Endothelial cell of umbilical vein (primary cell): ENCODE results near the gene MAP3K14. TPM values are rescaled to one million over a fixed set of nuclear protein-coding genes. Genes with fewer than 3 reads are reported as not detected.

Experiments used
- BruUV-seq: library from RNA; stranded (reverse); fragments of 400-500 nt; replicated peaks from 2 replicates; lab custom pipeline; 2021; lab: Mats Ljungman, UMichigan
- CTCF ChIA-PET: fragments of 300-600, 350-600 bp; sonication (Branson Sonifier 250); formaldehyde crosslinking; loops from one replicate; lab custom pipeline; 2021; ENCODE audit warnings: antibody characterized with exemption, inconsistent platforms; lab: Charles Lee
- POLR2A ChIA-PET: fragments of 300-600, 350-600 bp; sonication (Branson Sonifier 250); formaldehyde crosslinking; loops from one replicate; lab custom pipeline; 2021; ENCODE audit warnings: antibody characterized with exemption, inconsistent platforms; lab: Charles Lee
- DNase-seq: peaks from one replicate; pipeline ENCODE4 v3.0.0-alpha.2; 2011; ENCODE audit warnings: low read depth, low spot score
- FAIRE-seq: peaks from 2 replicates; lab custom pipeline; 2011; peaks lifted over from hg19 to GRCh38; lab: Jason Lieb, UNC
- H2AFZ ChIP-seq: 2 replicates; pipeline ENCODE4 v1.6.0; 2012; ENCODE audit warnings: low read depth, low read length, control low read depth, inconsistent platforms
- H3K27ac ChIP-seq: 2 replicates; pipeline ENCODE4 v1.5.1; 2011; ENCODE audit warnings: low read depth, mild to moderate bottlenecking, control low read depth, low read length, moderate library complexity; ENCODE audit not compliant: insufficient read depth
- H3K27me3 ChIP-seq, 2 experiments: 2 replicates each; pipeline versions ENCODE4 v1.6.0 to v1.6.1; 2011; ENCODE audit warnings: low read length in 2 of 2, mixed read lengths in 1 of 2; ENCODE audit not compliant: control insufficient read depth in 2 of 2, insufficient read depth in 2 of 2
- H3K36me3 ChIP-seq, 2 experiments: 2 replicates in 1 of 2; 3 replicates in 1 of 2; pipeline ENCODE4 v1.5.1; 2011; ENCODE audit warnings: low read length in 2 of 2, mild to moderate bottlenecking in 1 of 2, moderate library complexity in 1 of 2; ENCODE audit not compliant: control insufficient read depth in 2 of 2, insufficient read depth in 2 of 2; ENCODE audit errors: extremely low read depth in 1 of 2
- H3K4me1 ChIP-seq: 3 replicates; pipeline ENCODE4 v1.5.1; 2011; ENCODE audit warnings: mild to moderate bottlenecking, low read length; ENCODE audit not compliant: control insufficient read depth, insufficient read depth; ENCODE audit errors: extremely low read depth
- H3K4me2 ChIP-seq: 2 replicates; pipeline ENCODE4 v1.6.1; 2011; ENCODE audit warnings: low read length, control low read depth, mixed read lengths; ENCODE audit not compliant: insufficient read depth
- H3K4me3 ChIP-seq, 3 experiments: fragments of 200-600 bp in 1 of 3; sonication (generic), shearing (Covaris generic) in 1 of 3; replicated peaks in 1 of 3; 2 replicates each; pipeline ENCODE4 v1.5.1; 2011 to 2016; ENCODE audit warnings: control low read depth in 3 of 3, low read length in 3 of 3, mild to moderate bottlenecking in 2 of 3, inconsistent platforms in 1 of 3, low read depth in 1 of 3, moderate library complexity in 1 of 3; ENCODE audit not compliant: insufficient read depth in 1 of 3
- H3K79me2 ChIP-seq: 2 replicates; pipeline ENCODE4 v1.6.0; 2012; ENCODE audit warnings: low read length, inconsistent platforms; ENCODE audit not compliant: control insufficient read depth, insufficient read depth
- H3K9ac ChIP-seq: replicated peaks from 2 replicates; pipeline ENCODE3; 2011; ENCODE audit warnings: low read length, control low read depth; ENCODE audit not compliant: insufficient read depth; ENCODE audit errors: extremely low read depth
- H3K9me1 ChIP-seq: replicated peaks from 3 replicates; pipeline ENCODE4 v1.6.0; 2011; ENCODE audit warnings: mild to moderate bottlenecking, low read length; ENCODE audit not compliant: control insufficient read depth, insufficient read depth; ENCODE audit errors: extremely low read depth
- H3K9me3 ChIP-seq: replicated peaks from 2 replicates; pipeline ENCODE4 v1.5.1; 2012; ENCODE audit warnings: low read length, inconsistent platforms; ENCODE audit not compliant: control insufficient read depth, insufficient read depth
- H4K20me1 ChIP-seq: replicated peaks from 2 replicates; pipeline ENCODE3; 2011; ENCODE audit warnings: mild to moderate bottlenecking, low read length; ENCODE audit not compliant: control insufficient read depth, insufficient read depth; ENCODE audit errors: extremely low read depth
- CTCF ChIP-seq, 2 donors: IDR thresholded peaks; 1 replicate in 1 of 2; 2 replicates in 1 of 2; pipeline ENCODE4 v1.5.1; 2011; ENCODE audit warnings: low read length in 2 of 2, mild to moderate bottlenecking in 2 of 2, moderate library complexity in 2 of 2, control low read depth in 1 of 2, inconsistent platforms in 1 of 2, low read depth in 1 of 2; ENCODE audit not compliant: insufficient read depth in 1 of 2; ENCODE audit errors: extremely low read depth in 1 of 2
- FOS ChIP-seq: IDR thresholded peaks from 2 replicates; pipeline ENCODE4 v1.6.1; 2011; ENCODE audit warnings: mild to moderate bottlenecking, low read length, moderate library complexity, borderline replicate concordance; ENCODE audit not compliant: insufficient read depth
- GATA2 ChIP-seq: IDR thresholded peaks from 2 replicates; pipeline ENCODE4 v1.7.0; 2011; ENCODE audit warnings: low read depth, mild to moderate bottlenecking, moderate library complexity, mixed read lengths, low read length; ENCODE audit not compliant: insufficient read length, insufficient read depth
- JUN ChIP-seq: IDR thresholded peaks from 2 replicates; pipeline ENCODE4 v1.6.1; 2011; ENCODE audit warnings: borderline replicate concordance, low read depth; ENCODE audit not compliant: insufficient read length, insufficient read depth
- MYC ChIP-seq: IDR thresholded peaks from one replicate; pipeline ENCODE4 v1.6.1; 2011; ENCODE audit warnings: mild to moderate bottlenecking, low read depth, low read length
- POLR2A ChIP-seq: IDR thresholded peaks from 2 replicates; pipeline ENCODE4 v1.6.1; 2012; ENCODE audit warnings: low read depth, mild to moderate bottlenecking, control low read depth, low read length
- POLR2AphosphoS5 ChIP-seq: IDR thresholded peaks from 2 replicates; pipeline ENCODE4 v1.6.1; 2012; ENCODE audit warnings: low read depth, mild to moderate bottlenecking, control low read depth, low read length, moderate library complexity; ENCODE audit not compliant: insufficient read depth
- dilution Hi-C: fragments of 300-500 bp; cut with MboI; formaldehyde crosslinking; loops from one replicate; pipeline ENCODE4 v1.15.0; 2019; ENCODE audit warnings: low sequenced_read_pairs; ENCODE audit not compliant: extremely low pct_ligation_motif_present
- intact Hi-C: fragments of 100-400 bp; cut with micrococcal nuclease; formaldehyde crosslinking; loops from one replicate; pipeline ENCODE4 v1.10.0; 2022
- polyA plus RNA-seq, 4 experiments: library from polyadenylated mRNA; depleted of rRNA in 3 of 4; stranded (reverse) in 3 of 4; unstranded in 1 of 4; fragments of >200 nt; gene quantifications; 2 replicates each; pipeline versions ENCODE4 v1.2.1 to v1.2.3, GENCODE V29; 2011 to 2012; ENCODE audit warnings: missing spikeins in 1 of 4
- total RNA-seq: library from RNA; stranded (reverse); gene quantifications from 2 replicates; pipeline ENCODE4 v1.2.3, GENCODE V29; 2021

Gene MAP3K14
- total and polyA plus RNA-seq, 2 donors (not counting 3 experiments of a cell fraction or from before 2014, with no cell fraction given): 5.4 to 9.8 TPM

- POLR2A ChIA-PET: no interaction called here
- Histone ChIP-seq H3K4me1 (peaks cover 45% of the 10 kb centered on the region), H3K27ac (no peak overlapping the region), H3K79me2 (peaks cover 46% of the 10 kb centered on the region), H3K4me2 (peak overlapping the region; percentile 28), H3K36me3 (no peaks in the 10 kb centered on the region), H3K4me3 (no peak overlapping the region), H3K27me3 (no peaks in the 10 kb centered on the region), H3K9me3 (no peaks in the 10 kb centered on the region), H3K9me1 (no peaks in the 10 kb centered on the region), H4K20me1 (no peaks in the 10 kb centered on the region), H2AFZ (no peak overlapping the region), H3K9ac (no peak overlapping the region)
- FAIRE-seq (peak; percentile 95), DNase-seq (peak; percentile 52)
- dilution Hi-C loops: no loop called here
- intact Hi-C loops: loop anchor here (1.0 kb wide), 1 partner anchor 21 kb away; the partner anchor contains the start of gene MAP3K14
- CTCF ChIA-PET: interaction anchor here (1.0 to 5.3 kb wide), 4 partner anchors 19 to 88 kb away, joined by 3 to 69 read pairs (median 5); partner anchors contain the start of gene MAP3K14
- no TSS peak for BruUV-seq
- no peak for TF ChIP-seq CTCF (IDR thresholded peaks at IDR 0.05; ENCODE audit: extremely low read depth in 1 of 2, insufficient read depth in 1 of 2, low read depth in 1 of 2, low read length in 2 of 2)
- TF ChIP-seq JUN: peak; percentile 25
- TF ChIP-seq FOS: peak; percentile 77
- TF ChIP-seq GATA2: no peak
- TF ChIP-seq POLR2A: no peak
- TF ChIP-seq POLR2AphosphoS5: peak; percentile 16
- TF ChIP-seq MYC: no peak
These were observed 20.6 kb downstream of the MAP3K14 start for GRCh38 chr17:45296003-45296832.
